ENCODE measurements around the gene PTH1R.

PTH1R gene

GRCh38 chr3:46899151-46900006 lies 21.9 kb downstream of the PTH1R start:
- 83% methylated on average over 22 of the region's 22 CpGs for WGBS
- peaks cover 26 to 28% of the 10 kb centered on the region in 2 experiments for H3K27me3 ChIP-seq (ENCODE audit: control insufficient read depth in 1 of 2, insufficient read depth in 1 of 2, low read length in 2 of 2)
- no peak overlapping the region for H3K23ac ChIP-seq (ENCODE audit: low read length in 2 of 2)
- H3K4me2 ChIP-seq (ENCODE audit: low read length, poor library complexity, severe bottlenecking) = no peak overlapping the region
- no peak overlapping the region for H2BK5ac ChIP-seq (ENCODE audit: low read depth, low read length, poor library complexity, severe bottlenecking)
- no peaks in the 10 kb centered on the region for H3K36me3 ChIP-seq (ENCODE audit: control insufficient read depth in 1 of 2, insufficient read depth in 2 of 2, low read depth in 1 of 2, low read length in 2 of 2)
- H3K18ac ChIP-seq (ENCODE audit: low read depth in 1 of 2, low read length in 2 of 2) = no peak overlapping the region
- H2BK12ac ChIP-seq (ENCODE audit: low read length in 2 of 2) = no peak overlapping the region
- no peak overlapping the region for H3K9ac ChIP-seq (ENCODE audit: low read length)
- H3K4me3 ChIP-seq (ENCODE audit: insufficient read depth in 1 of 2, low read depth in 1 of 2, low read length in 2 of 2) = no peak overlapping the region
- H2BK15ac ChIP-seq (ENCODE audit: low read depth, poor library complexity, severe bottlenecking) = no peak overlapping the region
- no peak overlapping the region for H3K4ac ChIP-seq (ENCODE audit: low read depth in 1 of 2, low read length in 2 of 2)
- no peak overlapping the region for H3K14ac ChIP-seq (ENCODE audit: low read length in 2 of 2)
- H2BK120ac ChIP-seq (ENCODE audit: low read depth, low read length) = no peak overlapping the region
- H2AFZ ChIP-seq (ENCODE audit: low read depth, low read length) = no peak overlapping the region
- H4K91ac ChIP-seq (ENCODE audit: low read length) = no peak overlapping the region
- H3K4me1 ChIP-seq (ENCODE audit: control insufficient read depth, insufficient read depth, low read depth, low read length) = peaks cover 12% of the 10 kb centered on the region
- no peak overlapping the region for H2AK5ac ChIP-seq (ENCODE audit: low read length, severe bottlenecking)
- no peaks in the 10 kb centered on the region for H3K9me3 ChIP-seq (ENCODE audit: control insufficient read depth, low read length)
- no peaks in the 10 kb centered on the region for H3K79me1 ChIP-seq (replicated peaks; ENCODE audit: low read length, poor library complexity, severe bottlenecking)
- no peak overlapping the region for H3K27ac ChIP-seq (ENCODE audit: low read length, poor library complexity, severe bottlenecking)
- DNase-seq = no peak
- H4K8ac ChIP-seq (ENCODE audit: low read length) = no peak overlapping the region

- no peak overlapping the region for H2BK12ac ChIP-seq (ENCODE audit: low read length in 2 of 2)
- H3K18ac ChIP-seq (ENCODE audit: low read depth in 1 of 2, low read length in 2 of 2) = no peak overlapping the region
- no peak for DNase-seq
- no peak overlapping the region for H3K27ac ChIP-seq (ENCODE audit: low read length, poor library complexity, severe bottlenecking)
- no peak overlapping the region for H4K91ac ChIP-seq (ENCODE audit: low read length)
- H2BK5ac ChIP-seq (ENCODE audit: low read depth, low read length, poor library complexity, severe bottlenecking) = no peak overlapping the region
- 94% methylated on average over 4 of the region's 5 CpGs for WGBS
- no peak overlapping the region for H3K4me2 ChIP-seq (ENCODE audit: low read length, poor library complexity, severe bottlenecking)
- no peaks in the 10 kb centered on the region for H3K9me3 ChIP-seq (ENCODE audit: control insufficient read depth, low read length)
- no peak overlapping the region for H3K4ac ChIP-seq (ENCODE audit: low read depth in 1 of 2, low read length in 2 of 2)
- H3K79me1 ChIP-seq (replicated peaks; ENCODE audit: low read length, poor library complexity, severe bottlenecking) = no peaks in the 10 kb centered on the region
- H3K27me3 ChIP-seq (ENCODE audit: control insufficient read depth in 1 of 2, insufficient read depth in 1 of 2, low read length in 2 of 2) = peaks cover 26 to 34% of the 10 kb centered on the region in 2 experiments
- H2BK15ac ChIP-seq (ENCODE audit: low read depth, poor library complexity, severe bottlenecking) = no peak overlapping the region
- H3K4me1 ChIP-seq (ENCODE audit: control insufficient read depth, insufficient read depth, low read depth, low read length) = peaks cover 12% of the 10 kb centered on the region
- no peak overlapping the region for H3K9ac ChIP-seq (ENCODE audit: low read length)
- no peaks in the 10 kb centered on the region for H3K36me3 ChIP-seq (ENCODE audit: control insufficient read depth in 1 of 2, insufficient read depth in 2 of 2, low read depth in 1 of 2, low read length in 2 of 2)
- no peak overlapping the region for H3K23ac ChIP-seq (ENCODE audit: low read length in 2 of 2)
- no peak overlapping the region for H2BK120ac ChIP-seq (ENCODE audit: low read depth, low read length)
- no peak overlapping the region for H3K4me3 ChIP-seq (ENCODE audit: insufficient read depth in 1 of 2, low read depth in 1 of 2, low read length in 2 of 2)
- H4K8ac ChIP-seq (ENCODE audit: low read length) = no peak overlapping the region
- no peak overlapping the region for H2AK5ac ChIP-seq (ENCODE audit: low read length, severe bottlenecking)
- H3K14ac ChIP-seq (ENCODE audit: low read length in 2 of 2) = no peak overlapping the region
- no peak overlapping the region for H2AFZ ChIP-seq (ENCODE audit: low read depth, low read length)
Measured at GRCh38 chr3:46900007-46900292, 22.4 kb downstream of the PTH1R start.

GRCh38 chr3:46900356-46900755 lies 22.8 kb downstream of the PTH1R start:
- Histone ChIP-seq H2BK120ac (ENCODE audit: low read depth, low read length) (no peak overlapping the region), H3K4me1 (ENCODE audit: control insufficient read depth, insufficient read depth, low read depth, low read length) (peaks cover 12% of the 10 kb centered on the region), H2BK15ac (ENCODE audit: low read depth, poor library complexity, severe bottlenecking) (no peak overlapping the region), H3K79me1 (replicated peaks; ENCODE audit: low read length, poor library complexity, severe bottlenecking) (no peaks in the 10 kb centered on the region), H3K9ac (ENCODE audit: low read length) (no peak overlapping the region), H2BK5ac (ENCODE audit: low read depth, low read length, poor library complexity, severe bottlenecking) (no peak overlapping the region), H4K8ac (ENCODE audit: low read length) (no peak overlapping the region), H3K4ac (ENCODE audit: low read depth in 1 of 2, low read length in 2 of 2) (no peak overlapping the region), H3K23ac (ENCODE audit: low read length in 2 of 2) (no peak overlapping the region), H3K4me2 (ENCODE audit: low read length, poor library complexity, severe bottlenecking) (no peak overlapping the region), H3K18ac (ENCODE audit: low read depth in 1 of 2, low read length in 2 of 2) (no peak overlapping the region), H2BK12ac (ENCODE audit: low read length in 2 of 2) (no peak overlapping the region), H3K4me3 (ENCODE audit: insufficient read depth in 1 of 2, low read depth in 1 of 2, low read length in 2 of 2) (no peak overlapping the region), H2AFZ (ENCODE audit: low read depth, low read length) (no peak overlapping the region), H2AK5ac (ENCODE audit: low read length, severe bottlenecking) (no peak overlapping the region), H3K36me3 (ENCODE audit: control insufficient read depth in 1 of 2, insufficient read depth in 2 of 2, low read depth in 1 of 2, low read length in 2 of 2) (no peaks in the 10 kb centered on the region), H3K27ac (ENCODE audit: low read length, poor library complexity, severe bottlenecking) (no peak overlapping the region), H3K27me3 (ENCODE audit: control insufficient read depth in 1 of 2, insufficient read depth in 1 of 2, low read length in 2 of 2) (peaks cover 25 to 34% of the 10 kb centered on the region in 2 experiments), H3K9me3 (ENCODE audit: control insufficient read depth, low read length) (no peaks in the 10 kb centered on the region), H4K91ac (ENCODE audit: low read length) (no peak overlapping the region), H3K14ac (ENCODE audit: low read length in 2 of 2) (no peak overlapping the region)
- DNase-seq = no peak
- WGBS = 100% methylated on average over 2 of the region's 6 CpGs

DNA sequence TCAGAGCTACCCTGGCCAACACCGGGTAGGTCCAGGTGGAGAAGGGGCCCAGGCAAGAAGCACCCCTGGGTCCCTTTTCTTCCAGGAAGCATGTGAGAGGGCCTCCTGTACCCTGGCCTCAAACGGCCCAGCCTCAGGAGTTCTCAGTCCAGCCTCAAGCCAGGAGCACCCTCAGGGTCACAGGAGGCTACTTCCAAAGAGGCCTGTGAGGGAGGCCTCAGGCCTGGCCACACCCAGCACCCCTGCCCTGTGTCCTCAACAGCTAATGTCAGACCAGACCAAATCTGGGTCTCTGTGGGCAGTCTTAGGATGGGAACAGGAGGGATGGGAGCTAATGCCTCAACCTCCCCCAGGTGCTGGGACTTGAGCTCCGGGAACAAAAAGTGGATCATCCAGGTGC lies 23.5 kb downstream of the PTH1R start:
- Histone ChIP-seq H3K9me3 (ENCODE audit: control insufficient read depth, low read length) (no peaks in the 10 kb centered on the region), H3K4me2 (ENCODE audit: low read length, poor library complexity, severe bottlenecking) (no peak overlapping the region), H3K36me3 (ENCODE audit: control insufficient read depth in 1 of 2, insufficient read depth in 2 of 2, low read depth in 1 of 2, low read length in 2 of 2) (no peaks in the 10 kb centered on the region), H4K8ac (ENCODE audit: low read length) (no peak overlapping the region), H3K27ac (ENCODE audit: low read length, poor library complexity, severe bottlenecking) (no peak overlapping the region), H2BK120ac (ENCODE audit: low read depth, low read length) (no peak overlapping the region), H2BK15ac (ENCODE audit: low read depth, poor library complexity, severe bottlenecking) (no peak overlapping the region), H3K27me3 (ENCODE audit: control insufficient read depth in 1 of 2, insufficient read depth in 1 of 2, low read length in 2 of 2) (peaks cover 21 to 32% of the 10 kb centered on the region in 2 experiments), H2BK5ac (ENCODE audit: low read depth, low read length, poor library complexity, severe bottlenecking) (no peak overlapping the region), H3K4me1 (ENCODE audit: control insufficient read depth, insufficient read depth, low read depth, low read length) (peaks cover 12% of the 10 kb centered on the region), H3K18ac (ENCODE audit: low read depth in 1 of 2, low read length in 2 of 2) (no peak overlapping the region), H2AFZ (ENCODE audit: low read depth, low read length) (no peak overlapping the region), H3K4ac (ENCODE audit: low read depth in 1 of 2, low read length in 2 of 2) (no peak overlapping the region), H3K4me3 (ENCODE audit: insufficient read depth in 1 of 2, low read depth in 1 of 2, low read length in 2 of 2) (no peak overlapping the region), H3K9ac (ENCODE audit: low read length) (no peak overlapping the region), H4K91ac (ENCODE audit: low read length) (no peak overlapping the region), H2AK5ac (ENCODE audit: low read length, severe bottlenecking) (no peak overlapping the region), H3K79me1 (replicated peaks; ENCODE audit: low read length, poor library complexity, severe bottlenecking) (no peaks in the 10 kb centered on the region), H3K23ac (ENCODE audit: low read length in 2 of 2) (no peak overlapping the region), H3K14ac (ENCODE audit: low read length in 2 of 2) (no peak overlapping the region), H2BK12ac (ENCODE audit: low read length in 2 of 2) (no peak overlapping the region)
- DNase-seq = no peak
- WGBS = 88% methylated on average over 3 of the region's 3 CpGs

Measured in mesenchymal stem cell (in vitro differentiated cells and primary cell).